ENCODE measurements around the gene SYCP2L.

GRCh38 chr6:10886691-10887502, at the start of gene SYCP2L:
- TF ChIP-seq POLR2A (IDR thresholded peaks at IDR 0.05; ENCODE audit: low read length) = no peak
- no peak for TF ChIP-seq GATA1 (IDR thresholded peaks at IDR 0.05; ENCODE audit: low read depth, low read length)

Data from erythroblast (primary cell).